Stimulated activated CD8-positive, alpha-beta memory T cell treated with anti-CD3 and anti-CD28 coated beads, Interleukin-15, amount 100 ng/mL, for 48 hours (primary cell): ENCODE data around the gene ZNF23.

ENCODE experiments used
- DNase-seq, 2 donors: peaks; one replicate each; pipeline ENCODE4 v3.0.0-alpha.2; 2020; ENCODE audit warnings: low read depth in 2 of 2

ZNF23 gene

DNA sequence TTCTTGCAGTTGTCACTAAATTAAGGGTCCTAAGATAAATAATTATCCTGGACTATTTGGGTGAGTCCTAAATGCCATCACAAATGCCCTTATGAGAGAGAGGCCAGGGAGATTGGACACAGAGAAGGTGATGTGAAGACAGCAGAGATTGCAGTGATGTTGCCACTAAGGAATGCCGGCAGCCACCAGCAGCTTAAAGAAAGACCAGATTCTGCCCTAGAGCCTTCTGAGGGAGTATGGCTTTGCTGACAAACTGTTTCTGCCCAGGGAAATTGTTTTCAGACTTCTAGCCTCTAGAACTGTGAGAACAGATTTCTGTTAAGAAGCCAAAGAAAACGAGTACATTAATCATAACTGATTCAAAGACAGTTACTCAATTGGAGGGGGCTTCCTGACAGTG lies 10.0 kb upstream of the ZNF23 start:
- DNase-seq = no peak

DNA sequence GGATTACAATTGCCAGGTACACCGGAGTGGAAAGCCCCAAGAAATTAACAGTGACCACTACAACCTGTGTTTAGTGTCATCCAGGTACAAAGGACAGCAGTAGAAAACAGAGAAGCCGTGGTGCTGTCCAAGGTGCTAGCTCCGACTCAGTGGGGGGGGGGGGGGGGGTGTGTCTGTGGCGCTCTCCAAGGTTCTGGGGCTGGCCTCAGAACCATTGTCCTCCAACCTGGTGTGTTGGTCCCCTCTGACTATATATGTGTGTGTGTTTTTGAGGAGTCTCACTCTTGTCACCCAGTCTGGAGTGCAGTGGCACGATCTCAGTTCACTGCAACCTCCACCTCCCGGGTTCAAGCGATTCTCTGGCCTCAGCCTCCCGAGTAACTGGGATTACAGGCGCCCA lies 5.8 kb upstream of the ZNF23 start:
- no peak for DNase-seq

DNA sequence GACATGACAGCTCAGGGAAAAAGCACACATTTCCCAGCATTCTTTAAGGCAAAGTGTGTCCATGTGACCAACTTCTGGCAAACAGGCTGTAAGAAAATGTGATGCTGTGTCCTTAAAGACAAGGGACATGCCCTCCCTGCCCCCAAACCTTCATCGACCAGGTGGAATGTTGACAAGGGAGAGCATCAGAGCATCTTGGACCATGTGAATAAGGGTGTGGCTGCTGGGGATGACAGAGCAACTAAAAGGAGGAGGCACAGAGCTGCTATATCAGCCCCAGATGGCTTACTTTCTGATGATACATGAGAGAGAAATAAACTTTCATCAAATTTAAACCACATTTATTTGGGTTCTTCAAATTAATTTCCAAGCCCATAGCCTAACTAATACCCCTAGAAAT lies 2.2 kb upstream of the ZNF23 start:
- DNase-seq = no peak

DNA sequence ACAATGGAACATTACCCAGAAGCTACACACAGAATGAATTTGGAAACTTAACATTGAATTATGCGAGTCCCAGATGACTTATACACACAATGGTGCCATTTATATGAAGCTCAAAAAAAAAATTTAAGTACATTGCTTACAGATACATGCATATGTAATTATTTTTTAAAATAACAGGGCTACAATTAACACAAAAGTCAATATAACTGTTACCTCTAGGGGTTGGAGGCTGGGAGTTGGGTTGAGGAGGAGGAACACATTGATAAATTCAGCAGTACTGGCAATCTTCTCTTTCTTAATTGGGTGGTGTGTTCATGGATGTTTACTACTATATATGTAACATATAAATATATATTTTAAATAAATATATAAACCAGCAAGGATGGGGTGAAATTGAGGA lies 1.1 kb downstream of the ZNF23 start:
- no peak for DNase-seq

DNA sequence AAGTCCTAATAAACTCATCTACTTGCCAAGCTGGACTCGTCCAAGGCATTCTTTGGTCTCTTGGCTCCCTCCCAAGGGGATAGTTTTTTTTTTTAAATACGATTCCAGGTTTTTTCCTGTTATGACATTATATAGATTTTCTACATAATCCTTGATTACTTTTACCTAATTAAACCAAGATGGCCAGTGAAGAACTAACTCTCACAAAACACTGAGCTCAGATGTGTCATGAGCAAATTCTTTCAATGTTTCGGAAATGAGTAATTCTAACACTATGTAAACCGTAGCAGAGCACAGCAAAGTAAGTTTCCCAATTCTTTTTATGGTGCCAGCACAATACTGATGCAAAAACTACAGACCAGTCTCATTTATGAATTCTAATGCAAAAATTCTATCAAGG lies 1.8 kb downstream of the ZNF23 start:
- no peak for DNase-seq

DNA sequence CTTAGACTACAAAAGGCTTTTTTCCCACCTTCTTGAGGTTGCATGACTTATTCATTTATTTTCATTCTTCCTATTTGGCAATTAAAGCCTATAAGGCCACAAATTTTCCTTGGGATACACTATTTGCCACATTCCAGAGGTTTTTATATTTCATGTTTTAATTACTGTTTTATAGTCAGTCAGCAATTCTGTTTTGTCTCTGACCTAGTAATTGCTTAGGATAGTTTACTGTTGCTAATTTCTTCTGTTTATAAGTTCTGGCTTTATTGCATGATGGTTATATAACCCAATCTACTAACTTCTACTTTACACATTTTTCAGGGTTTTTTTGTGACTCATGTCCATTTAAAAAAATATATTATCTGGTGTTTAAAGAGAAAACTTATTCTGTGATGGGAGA lies 2.5 kb downstream of the ZNF23 start:
- DNase-seq = no peak

DNA sequence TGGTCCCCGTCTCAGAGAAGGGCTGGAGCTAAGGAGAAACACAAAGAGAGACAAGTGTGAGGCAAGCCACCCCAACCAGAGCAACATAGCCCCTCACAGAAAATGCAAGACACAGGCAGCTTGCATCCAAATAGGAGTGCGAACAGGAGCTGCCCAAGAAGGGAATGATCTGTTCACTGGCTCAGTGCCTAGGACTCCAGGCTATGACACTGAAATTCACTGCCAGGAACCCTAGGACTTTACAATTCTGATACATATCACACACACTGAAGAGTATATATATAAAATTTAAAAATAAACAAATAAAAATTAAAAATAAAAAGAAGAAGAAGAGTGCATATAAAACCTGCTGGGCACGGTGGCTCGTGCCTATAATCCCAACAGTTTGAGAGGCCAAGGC lies 5.2 kb downstream of the ZNF23 start:
- DNase-seq = no peak

DNA sequence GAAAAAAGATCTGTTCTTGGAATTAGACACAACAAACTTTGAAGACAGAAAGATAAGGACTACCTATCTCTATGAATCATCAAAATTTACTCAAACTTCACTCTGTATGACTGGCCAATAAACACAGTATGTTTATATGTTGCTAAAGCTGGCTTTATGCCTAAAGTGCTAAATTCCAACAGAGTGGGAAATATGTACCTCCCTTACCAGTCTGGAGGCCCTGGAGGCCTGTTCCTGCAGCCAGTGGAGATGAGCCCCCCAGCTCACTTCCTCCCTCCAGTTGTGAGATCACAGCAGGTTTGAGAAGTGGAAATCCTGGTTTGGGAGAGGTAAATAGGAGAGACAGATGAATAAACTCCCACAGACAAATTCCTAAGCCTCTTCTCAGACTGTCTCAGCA lies 9.0 kb downstream of the ZNF23 start:
- DNase-seq = no peak

DNA sequence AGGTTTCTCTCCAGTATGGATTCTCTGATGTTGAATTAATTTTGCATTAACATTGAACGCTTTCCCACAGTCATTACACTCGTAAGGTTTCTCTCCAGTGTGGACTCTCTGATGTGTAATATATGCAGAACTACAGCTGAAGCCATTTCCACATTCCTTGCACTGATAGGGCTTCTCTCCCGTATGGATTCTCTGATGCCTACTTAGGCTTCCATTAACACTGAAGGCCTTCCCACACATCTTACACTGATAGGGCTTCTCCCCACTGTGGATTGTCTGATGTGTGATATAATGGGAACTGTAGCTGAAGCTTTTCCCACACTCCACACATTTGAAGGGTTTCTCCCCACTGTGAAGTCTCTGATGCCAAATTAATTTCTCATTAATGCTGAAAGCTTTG lies 13.0 kb downstream of the ZNF23 start:
- DNase-seq = no peak

DNA sequence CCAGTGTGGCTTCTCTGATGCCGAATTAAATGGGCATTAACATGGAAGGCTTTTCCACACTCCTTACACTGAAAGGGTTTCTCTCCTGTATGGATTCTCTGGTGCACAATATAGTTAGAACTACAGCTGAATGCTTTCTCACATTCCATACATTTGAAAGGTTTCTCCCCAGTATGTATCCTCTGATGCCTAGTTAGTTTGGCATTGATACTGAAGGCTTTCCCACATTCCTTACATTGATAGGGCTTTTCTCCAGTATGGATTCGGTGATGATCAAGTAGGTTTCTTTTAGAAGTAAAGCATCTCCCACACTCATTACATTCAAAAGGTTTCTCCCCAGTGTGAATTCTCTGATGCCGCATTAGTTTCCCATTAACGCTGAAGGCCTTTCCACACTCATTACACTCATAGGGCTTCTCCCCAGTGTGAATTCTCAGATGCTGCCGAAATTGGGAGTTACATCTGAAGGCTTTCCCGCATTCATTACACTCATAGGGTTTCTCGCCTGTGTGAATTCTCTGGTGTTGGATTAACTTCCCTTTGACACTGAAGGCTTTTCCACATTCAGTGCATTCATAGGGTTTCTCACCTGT lies 13.7 kb downstream of the ZNF23 start:
- no peak for DNase-seq

DNA sequence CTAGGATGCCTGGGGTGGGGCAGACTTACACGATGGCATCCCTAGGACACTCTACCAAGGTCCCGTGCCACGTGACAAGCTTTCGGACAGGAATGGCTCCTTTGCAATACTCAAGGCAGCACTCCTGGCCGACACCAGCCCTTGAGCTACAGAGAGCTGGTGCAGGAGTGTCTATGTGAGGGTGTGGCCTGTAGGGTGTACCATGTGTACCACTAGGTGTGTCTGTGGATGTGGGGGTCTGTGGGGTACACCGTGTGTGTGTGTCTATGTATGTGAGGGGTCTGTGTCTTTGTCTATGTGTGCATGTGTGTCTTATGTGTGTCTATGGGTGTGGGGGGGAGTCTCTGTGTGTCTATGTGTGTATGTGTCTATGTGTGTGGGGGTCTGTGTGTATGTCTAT lies 18.3 kb downstream of the ZNF23 start:
- DNase-seq = no peak

DNA sequence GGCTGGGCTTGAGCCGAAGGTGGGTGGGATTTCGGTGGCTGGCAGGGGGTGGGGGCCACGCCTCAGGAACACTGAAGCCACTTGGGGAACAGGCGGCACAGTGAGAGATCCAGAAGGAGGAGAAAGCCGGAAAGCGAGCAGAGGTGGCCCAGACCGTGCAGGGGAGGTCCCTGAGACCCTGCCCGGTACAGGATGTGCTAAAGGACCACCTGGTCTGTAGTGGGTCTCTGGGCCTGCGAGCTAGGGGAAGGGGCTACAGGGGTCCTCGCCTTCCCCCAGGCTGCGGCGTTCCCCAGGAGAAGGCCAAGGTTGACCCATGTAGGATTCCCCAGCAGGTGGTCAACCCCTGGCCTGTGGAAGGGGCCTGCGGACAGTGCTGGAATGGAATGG lies 20.0 kb downstream of the ZNF23 start, which contains the start of gene TLE7:
TLE7 (minus strand) TSS at position 4 of the 390 bp plus-strand sequence. CDS start 8,730 bp downstream, outside the sequence.
- no peak for DNase-seq

DNA sequence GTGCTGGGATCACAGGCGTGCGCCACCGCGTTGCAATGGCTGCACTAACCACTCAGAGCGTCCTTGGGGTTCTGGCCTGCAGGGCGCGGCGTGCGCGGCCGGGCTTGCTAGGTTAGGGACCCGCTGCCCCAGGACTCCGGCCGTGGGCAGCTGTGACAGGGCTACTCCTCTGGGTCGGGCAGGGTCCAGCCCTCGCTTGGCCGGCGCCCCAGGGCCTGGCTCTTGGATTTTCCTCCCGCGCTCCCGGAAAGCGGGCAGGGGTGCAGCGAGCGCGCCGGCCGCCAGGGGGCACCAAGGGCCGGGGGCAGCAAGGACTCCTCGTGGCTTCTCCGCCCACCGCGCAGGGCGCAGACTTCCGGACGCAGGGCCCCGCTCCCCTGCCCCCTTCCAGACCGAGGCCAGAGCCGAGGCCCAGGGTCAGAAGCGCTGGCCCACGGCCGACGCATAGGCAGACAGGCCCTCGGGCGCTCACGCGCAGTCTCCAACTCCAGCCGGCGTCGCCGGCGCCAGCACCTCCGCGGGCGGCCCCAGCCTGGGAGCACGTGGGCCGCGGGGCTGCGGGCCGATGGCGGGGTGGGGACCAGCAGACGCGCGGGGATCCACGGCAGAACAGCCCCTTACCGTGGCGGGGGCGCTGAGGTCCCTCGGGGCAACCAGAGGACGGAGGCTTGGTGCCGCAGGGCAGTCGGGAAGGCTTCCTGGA lies 20.5 kb downstream of the ZNF23 start:
- peak in 1 of 2 donors; percentile 14 for DNase-seq

DNA sequence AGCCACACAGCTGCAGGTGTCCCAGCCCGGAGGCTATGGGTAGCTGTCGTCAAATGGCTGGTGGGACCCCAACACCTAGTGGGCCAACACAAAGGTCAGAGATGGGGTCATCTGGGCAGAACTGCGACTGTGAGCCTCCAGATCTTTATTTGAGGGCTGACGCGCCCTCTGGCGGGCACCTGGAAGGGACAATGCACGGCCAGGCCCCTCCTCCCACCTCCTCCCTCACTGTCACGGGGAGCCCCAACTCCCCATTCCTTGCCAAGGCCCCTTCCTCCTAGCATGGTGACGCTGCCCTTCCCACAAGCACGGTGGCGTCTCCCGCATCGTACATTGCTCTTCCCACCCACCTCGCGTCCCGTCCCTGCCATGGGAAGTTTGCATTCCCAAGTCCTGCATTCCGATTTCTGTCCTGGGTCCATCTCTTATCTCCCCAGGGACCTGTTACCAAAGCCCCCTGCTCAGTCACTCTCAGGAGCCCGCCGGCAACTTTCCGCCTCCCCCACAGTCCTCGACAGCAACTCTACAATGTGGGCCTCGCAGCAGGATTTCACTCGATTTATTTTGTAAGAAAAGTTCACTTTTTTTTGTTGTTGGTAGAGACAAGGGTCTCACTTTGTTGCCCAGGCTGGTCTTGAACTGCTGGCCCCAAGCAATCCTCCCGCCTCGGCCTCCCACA lies 21.2 kb downstream of the ZNF23 start:
- no peak for DNase-seq

DNA sequence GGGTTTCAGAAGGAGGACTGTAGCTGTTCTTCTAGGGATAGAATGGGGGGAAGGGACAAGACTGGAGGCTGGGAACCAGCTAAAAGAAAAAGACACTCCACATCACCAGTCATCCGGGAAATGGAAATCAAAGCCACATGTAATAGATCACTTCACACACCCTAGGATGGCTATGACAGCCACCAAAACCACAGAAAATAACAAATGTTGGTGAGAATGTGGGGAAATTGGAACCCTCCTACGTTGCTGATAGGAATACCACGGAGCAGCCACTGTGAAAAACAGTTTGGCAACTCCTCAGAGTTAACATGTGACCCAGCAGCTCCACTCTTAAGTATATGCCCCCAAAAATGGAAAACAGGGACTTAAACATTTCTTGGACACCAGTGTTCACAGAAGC lies 22.5 kb downstream of the ZNF23 start:
- no peak for DNase-seq

DNA sequence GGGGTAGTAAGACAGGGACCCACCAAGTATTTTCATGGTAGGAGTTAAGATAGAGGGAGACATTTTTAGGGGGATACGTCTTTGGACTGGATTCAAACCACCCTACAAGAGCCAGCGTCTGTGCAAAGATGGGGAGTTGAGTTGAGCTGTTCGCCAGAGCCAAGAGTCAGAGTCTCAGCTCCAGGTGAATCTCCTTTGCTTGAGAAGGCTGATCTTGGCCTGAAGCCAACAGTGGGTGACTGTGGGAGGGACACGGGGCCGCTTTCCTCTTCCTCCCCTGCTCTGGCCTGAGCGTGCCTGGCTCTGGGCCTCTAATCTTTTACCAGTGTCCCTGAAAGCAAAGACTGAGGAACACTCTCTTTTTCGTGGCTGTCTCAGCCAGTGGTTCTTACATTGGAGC lies 25.6 kb downstream of the ZNF23 start:
- no peak for DNase-seq

DNA sequence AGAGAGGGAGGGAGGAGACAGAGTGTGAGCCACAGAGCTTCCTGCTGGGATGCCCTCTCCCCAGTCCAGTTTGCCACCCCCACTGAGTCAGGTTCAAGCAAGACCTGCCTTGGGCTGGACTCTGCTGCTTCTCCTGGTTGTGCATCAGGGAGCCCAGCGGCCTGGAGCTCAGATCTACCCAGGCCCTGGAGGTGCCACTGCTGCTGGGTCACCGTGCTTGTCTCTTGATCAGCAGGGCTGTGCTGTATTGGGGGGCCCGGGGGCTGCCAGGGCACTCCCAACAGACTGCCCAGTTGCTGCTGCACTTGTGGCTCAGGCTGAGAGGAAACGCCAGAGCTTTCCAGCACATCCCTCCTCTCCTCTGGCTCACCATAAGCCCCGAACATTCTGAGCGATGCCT lies 29.1 kb downstream of the ZNF23 start:
- no peak for DNase-seq

DNA sequence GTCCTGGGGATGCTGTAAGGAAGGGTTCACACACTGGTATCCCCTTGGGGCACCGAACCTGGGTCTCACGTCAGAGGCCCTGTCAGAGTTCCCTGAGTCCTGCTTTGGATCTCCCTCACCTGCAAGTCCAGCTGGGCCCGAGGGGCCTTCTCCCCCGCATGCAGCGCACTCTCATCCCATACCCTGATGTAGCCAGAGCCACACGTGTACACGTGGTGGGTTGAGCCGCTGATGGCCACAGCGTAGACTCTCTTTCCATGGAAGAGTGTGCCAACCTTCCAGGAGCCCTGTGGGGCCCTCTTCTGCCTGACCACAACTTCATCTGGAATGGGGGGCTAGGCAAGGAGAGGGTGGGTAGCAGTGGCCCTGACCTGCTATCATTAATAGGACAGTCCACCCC lies 30.1 kb downstream of the ZNF23 start:
- DNase-seq = no peak

DNA sequence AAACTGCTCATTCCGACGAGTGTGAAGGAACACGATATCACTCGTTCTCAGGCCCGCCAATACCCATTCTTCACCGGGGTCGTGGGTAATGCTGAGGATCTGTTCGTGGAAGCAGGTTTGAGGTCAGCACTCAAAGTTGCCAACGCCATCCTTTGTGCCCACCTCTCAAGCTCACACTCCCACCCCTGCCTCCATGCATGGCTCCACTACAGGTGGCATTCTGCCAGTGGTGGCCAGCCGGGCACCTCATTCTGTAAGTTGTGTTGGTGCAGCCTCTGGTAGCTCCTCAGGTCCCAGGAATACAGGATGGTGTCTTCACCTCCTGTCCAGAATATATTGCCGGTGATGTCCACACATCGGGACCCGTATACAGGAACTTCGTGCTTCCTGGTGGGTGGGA lies 30.9 kb downstream of the ZNF23 start:
- no peak for DNase-seq

DNA sequence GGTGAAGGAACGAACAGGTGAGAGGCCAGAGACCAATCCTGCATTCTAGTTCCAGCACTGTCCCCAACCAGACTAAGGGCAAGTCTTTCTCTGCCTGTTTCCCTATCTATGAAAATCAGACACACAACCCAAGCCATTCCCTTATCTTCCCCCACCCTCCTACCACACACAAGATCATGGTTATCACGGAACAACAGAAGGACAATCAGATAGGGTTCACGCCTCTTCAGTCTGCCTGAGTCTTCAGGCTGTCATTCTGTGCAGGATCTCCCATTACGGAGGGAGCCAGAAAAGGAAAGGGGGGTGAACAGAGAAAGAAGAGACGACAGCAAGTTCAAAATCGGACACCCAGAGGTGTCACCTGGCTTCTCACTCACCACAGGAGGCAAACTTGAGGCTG lies 31.3 kb downstream of the ZNF23 start:
- no peak for DNase-seq

DNA sequence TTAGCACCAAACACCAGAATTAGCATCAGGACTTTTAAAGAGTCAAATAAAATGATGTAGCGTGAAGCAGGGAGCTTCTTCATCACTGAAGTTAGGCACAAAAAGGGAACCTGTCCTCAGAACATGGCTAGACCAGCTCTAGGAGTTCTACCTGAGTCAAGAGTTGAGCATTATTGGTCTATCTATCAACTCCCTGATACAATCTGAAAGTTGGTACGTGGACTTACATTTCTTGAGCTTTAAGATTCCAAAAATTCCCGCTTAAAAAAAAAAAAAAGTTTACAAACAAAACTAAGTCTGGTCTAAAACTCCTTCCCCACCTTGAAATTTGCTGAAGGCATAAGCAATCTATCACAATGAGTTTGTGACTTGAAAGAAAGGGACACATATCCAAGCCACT lies 32.5 kb downstream of the ZNF23 start:
- no peak for DNase-seq

DNA sequence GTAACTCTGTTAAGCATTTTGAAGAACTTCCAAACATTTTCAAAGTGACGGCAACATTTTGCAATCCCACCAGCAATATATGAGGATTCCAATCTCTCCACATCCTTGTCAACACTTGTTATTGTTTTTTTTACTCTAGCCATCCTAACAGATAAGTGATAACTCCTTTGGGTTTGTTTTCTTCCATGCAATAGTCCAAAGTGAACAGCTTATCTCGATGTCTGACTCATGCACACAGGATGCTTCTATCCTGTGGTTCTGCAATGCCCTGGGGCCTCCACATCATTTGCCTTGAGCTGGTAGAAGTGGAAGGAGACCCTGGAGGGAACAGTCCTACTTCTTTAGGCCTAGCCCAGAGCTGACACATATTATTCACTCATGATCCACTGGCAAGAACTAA lies 33.2 kb downstream of the ZNF23 start:
- DNase-seq = no peak

DNA sequence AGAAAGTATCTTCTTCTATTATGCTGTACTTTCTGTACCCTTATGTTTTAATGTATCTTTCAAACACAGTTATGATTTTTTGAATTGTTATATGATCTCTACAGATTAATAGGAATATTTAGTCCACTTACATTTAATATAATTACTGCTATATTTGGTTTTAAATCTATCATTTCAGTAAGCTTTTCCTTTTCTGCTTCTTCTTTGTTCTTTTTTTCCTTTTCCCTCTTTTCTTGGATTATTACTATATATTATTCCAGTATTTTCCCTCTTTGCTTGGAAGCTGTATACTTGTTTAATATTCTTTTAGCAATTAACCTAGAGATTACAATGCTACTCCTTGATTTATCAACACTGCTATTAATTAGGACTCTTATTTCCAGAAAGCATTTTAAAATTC lies 33.7 kb downstream of the ZNF23 start:
- DNase-seq = no peak
